Measurements from ENCODE around the gene CCNF. TPM values are rescaled to one million over a fixed set of nuclear protein-coding genes. Genes with fewer than 3 reads are reported as not detected.
A peak's percentile ranks its signal among the peaks of the same experiment; 100 is the strongest.

CCNF gene
- total RNA-seq, 2 donors from 2014 or later: 0.99 to 2.3 TPM

DNA sequence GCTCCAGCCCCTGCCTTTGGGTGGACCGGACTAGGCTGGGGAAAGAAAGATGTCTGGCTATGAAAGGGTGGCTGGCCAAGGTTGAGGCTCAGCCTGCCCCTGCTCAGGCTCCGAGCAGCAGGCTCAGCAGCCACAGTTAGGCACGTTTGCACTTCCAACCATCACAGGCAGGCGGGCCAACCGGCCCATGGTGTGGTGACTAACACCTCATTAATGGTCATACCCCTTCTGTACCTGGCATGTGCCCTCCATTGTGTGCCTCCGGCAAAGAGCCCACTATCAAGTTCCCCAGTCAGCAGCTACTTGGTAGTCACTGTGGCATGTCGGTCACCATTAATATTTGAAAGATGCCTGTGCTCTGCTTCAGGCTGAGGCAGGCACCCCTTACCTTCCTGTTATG is 52.4 kb downstream of the CCNF start:
- Histone ChIP-seq H3K9me3 (no peaks in the 10 kb centered on the region), H3K36me3 (replicated peaks in 1 of 2; ENCODE audit: insufficient read depth in 1 of 2, low read depth in 2 of 2) (no peaks in the 10 kb centered on the region), H3K27me3 (no peaks in the 10 kb centered on the region), H3K4me3 (no peak overlapping the region), H3K27ac (peak overlapping the region; percentile 75 to 86 (median 82)), H3K4me1 (peaks cover 85% of the 10 kb centered on the region)
- ATAC-seq (no peak), DNase-seq (peak in 1 of 4 donors; percentile 38)
- 13 to 33% methylated on average over 4 to 7 of the region's 7 CpGs for WGBS, 2 donors
- TF ChIP-seq POLR2A (IDR thresholded peaks at IDR 0.05): no peak
- TF ChIP-seq, protein P1, sequence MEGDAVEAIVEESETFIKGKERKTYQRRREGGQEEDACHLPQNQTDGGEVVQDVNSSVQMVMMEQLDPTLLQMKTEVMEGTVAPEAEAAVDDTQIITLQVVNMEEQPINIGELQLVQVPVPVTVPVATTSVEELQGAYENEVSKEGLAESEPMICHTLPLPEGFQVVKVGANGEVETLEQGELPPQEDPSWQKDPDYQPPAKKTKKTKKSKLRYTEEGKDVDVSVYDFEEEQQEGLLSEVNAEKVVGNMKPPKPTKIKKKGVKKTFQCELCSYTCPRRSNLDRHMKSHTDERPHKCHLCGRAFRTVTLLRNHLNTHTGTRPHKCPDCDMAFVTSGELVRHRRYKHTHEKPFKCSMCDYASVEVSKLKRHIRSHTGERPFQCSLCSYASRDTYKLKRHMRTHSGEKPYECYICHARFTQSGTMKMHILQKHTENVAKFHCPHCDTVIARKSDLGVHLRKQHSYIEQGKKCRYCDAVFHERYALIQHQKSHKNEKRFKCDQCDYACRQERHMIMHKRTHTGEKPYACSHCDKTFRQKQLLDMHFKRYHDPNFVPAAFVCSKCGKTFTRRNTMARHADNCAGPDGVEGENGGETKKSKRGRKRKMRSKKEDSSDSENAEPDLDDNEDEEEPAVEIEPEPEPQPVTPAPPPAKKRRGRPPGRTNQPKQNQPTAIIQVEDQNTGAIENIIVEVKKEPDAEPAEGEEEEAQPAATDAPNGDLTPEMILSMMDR (IDR thresholded peaks at IDR 0.05): peak in 1 of 7 experiments; percentile 8
- intact Hi-C loops (cut with DNase I): no loop called here

DNA sequence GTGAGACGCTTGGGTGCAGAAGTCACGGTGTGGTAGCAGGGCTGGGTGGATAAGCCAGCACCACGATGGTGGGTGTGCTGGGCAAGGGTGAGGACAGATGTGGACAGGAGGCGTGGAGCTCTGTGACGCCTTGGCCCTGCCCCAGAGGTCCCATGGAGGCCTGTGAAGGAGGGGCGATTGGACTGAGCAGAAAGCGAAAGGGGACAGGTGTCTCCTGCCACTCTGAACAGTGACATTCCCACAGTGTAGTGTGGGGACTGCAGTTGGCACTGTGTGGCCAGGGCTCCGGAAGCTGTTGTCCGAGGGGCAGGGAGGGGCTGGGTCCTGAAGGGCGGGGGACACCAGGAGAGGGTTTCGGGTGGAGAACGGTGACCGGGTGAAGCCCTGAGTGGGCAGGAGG is 53.0 kb downstream of the CCNF start:
- Histone ChIP-seq H3K36me3 (replicated peaks in 1 of 2; ENCODE audit: insufficient read depth in 1 of 2, low read depth in 2 of 2) (no peaks in the 10 kb centered on the region), H3K27me3 (no peaks in the 10 kb centered on the region), H3K4me1 (peaks cover 85% of the 10 kb centered on the region), H3K9me3 (no peaks in the 10 kb centered on the region), H3K27ac (peak overlapping the region; percentile 75 to 86 (median 82)), H3K4me3 (no peak overlapping the region)
- DNase-seq: peak in 2 of 4 donors; percentile 45 to 61
- WGBS, 2 donors: 44 to 46% methylated on average over 13 of the region's 13 CpGs
- ATAC-seq: no peak
- intact Hi-C loops (cut with DNase I): no loop called here
- TF ChIP-seq, protein P1 (IDR thresholded peaks at IDR 0.05): no peak
- no peak for TF ChIP-seq POLR2A (IDR thresholded peaks at IDR 0.05)

DNA sequence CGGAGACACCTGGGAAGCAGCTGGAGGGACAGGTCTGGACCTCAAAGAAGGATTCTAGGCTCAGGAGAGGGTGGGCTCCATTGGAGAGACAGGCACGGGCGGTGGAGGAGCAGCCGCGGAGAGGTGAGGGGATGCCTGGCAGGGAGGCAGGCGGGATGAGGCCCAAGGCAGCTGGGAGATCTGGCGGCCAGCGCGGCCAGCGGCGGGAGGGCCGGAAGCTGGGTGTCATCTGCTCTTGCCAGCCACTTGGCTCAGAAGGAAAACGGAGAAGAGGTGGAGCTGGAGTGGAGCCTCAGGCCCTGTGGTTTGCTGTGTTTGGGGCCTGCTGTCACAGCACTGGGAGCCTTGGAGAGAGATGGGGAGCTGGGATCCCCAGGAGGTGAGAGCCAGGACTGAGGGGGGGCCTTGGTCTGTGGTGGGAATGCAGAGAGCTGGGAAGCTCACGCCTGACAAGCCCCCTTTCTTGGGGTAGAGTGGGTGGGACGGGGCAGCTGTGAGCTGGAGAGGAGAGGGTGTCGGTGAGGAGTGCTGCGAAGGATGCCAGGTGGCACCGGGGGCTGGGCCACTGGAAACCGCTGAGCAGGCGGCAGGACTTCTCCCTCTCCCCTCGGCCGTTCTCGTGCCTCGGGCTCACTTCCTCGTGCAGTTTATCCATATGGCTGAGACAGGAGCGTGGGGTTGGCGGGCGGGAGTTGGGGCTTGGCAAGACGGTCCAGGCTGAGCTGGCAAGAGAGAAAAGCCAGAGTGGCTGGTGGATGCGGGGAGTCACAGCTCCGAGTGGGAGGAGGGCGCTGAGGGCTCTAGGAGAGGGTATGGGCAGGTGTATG is 53.7 kb downstream of the CCNF start:
- TF ChIP-seq, protein P1 (IDR thresholded peaks at IDR 0.05): no peak
- TF ChIP-seq POLR2A (IDR thresholded peaks at IDR 0.05): peak in 2 of 3 donors; percentile 30 to 41
- ATAC-seq (peak; percentile 35), DNase-seq (peak; percentile 48 to 77 (median 64))
- 22 to 36% methylated on average over 19 to 32 of the region's 32 CpGs for WGBS, 2 donors
- no peaks in the 10 kb centered on the region for H3K36me3 ChIP-seq (replicated peaks in 1 of 2; ENCODE audit: insufficient read depth in 1 of 2, low read depth in 2 of 2)
- peaks cover 85% of the 10 kb centered on the region for H3K4me1 ChIP-seq
- H3K9me3 ChIP-seq: no peaks in the 10 kb centered on the region
- intact Hi-C loops (cut with DNase I): no loop called here
- H3K27ac ChIP-seq: peak overlapping the region; percentile 75 to 86 (median 82)
- no peaks in the 10 kb centered on the region for H3K27me3 ChIP-seq
- no peak overlapping the region for H3K4me3 ChIP-seq

DNA sequence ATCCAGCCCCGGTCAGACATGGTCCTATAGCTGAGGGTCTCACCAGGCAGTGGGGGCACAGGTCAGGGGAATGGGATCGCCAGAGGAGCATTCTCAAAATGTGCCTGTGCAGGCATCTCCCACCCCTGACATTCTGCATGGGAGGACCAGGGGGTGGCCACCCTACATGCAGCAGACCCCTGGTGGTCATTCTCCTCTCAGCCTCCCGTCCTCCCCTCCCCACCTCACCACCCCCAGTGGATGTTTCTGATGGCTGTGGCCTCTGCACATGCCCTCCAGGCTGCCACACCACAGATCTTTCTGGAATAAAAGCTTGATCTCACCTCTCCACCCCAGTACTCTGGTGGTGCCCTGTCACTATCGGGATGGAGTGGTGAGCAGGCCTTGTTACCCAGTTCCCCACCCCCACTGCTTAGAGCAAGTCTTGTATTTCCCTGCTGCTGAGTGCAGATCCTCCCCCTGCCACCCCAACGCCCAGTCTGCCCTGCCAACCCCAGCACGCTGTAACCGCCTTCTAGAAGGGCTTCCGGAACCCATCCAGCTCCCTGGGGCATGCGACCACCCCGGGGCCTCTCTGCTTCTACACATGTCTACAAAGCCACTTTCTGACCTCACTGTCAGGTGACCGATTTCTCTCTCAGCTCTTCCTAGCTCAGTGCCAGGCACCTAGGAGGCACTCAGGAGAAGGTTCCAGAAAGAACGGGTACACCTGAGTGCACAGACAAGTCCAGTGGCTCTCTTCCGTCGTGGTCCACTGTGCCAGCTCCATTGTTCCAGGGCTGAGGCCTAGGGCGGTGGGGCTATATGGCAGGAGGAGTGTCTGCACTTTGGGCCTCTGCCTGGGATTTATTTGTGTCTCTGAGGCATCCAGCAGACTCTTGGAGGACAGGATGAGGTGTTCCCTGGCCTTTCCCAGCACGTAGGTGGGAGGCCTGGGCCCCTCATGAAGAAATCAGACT is 55.0 kb downstream of the CCNF start:
- Histone ChIP-seq H3K4me1 (peaks cover 78% of the 10 kb centered on the region), H3K36me3 (replicated peaks in 1 of 2; ENCODE audit: insufficient read depth in 1 of 2, low read depth in 2 of 2) (no peaks in the 10 kb centered on the region), H3K27ac (peak overlapping the region in 2 of 4 donors; percentile 85 to 86), H3K4me3 (no peak overlapping the region), H3K9me3 (no peaks in the 10 kb centered on the region), H3K27me3 (no peaks in the 10 kb centered on the region)
- intact Hi-C loops (cut with DNase I): no loop called here
- TF ChIP-seq, protein P1 (IDR thresholded peaks at IDR 0.05): no peak
- no peak for TF ChIP-seq POLR2A (IDR thresholded peaks at IDR 0.05)
- DNase-seq (peak in 1 of 4 donors; percentile 18), ATAC-seq (no peak)
- 81 to 82% methylated on average over 15 to 16 of the region's 16 CpGs for WGBS, 2 donors

Measured in body of pancreas (tissue), 4 donors.